ENCODE data around the gene PCDHGA11.
"Not testable (repeated sequence)": the region's sequence is repeated elsewhere in the genome, so short reads cannot be mapped to it uniquely, and the experiment has no call there.

The PCDHGA11 gene

GRCh38 chr5:141407790-141408505 lies 12.9 kb upstream of the PCDHGA11 start, which contains the start of gene PCDHGB6:
Gene PCDHGB6, plus strand, starts transcription at chr5:141408021. Its CDS starts 182 bp downstream, at chr5:141408203.
- peak; percentile 53 for TF ChIP-seq CTCF (IDR thresholded peaks at IDR 0.05; ENCODE audit: low read depth, low read length)
- not testable (repeated sequence) for DNase-seq (ENCODE audit: extremely low read depth, low read depth)

- TF ChIP-seq CTCF (IDR thresholded peaks at IDR 0.05; ENCODE audit: low read depth, low read length), result no peak
These were observed 11.1 kb upstream of the PCDHGA11 start for GRCh38 chr5:141409598-141410306.

GRCh38 chr5:141411575-141411974 lies 9.3 kb upstream of the PCDHGA11 start:
- no peak for DNase-seq (ENCODE audit: extremely low read depth, low read depth)
- TF ChIP-seq CTCF (IDR thresholded peaks at IDR 0.05; ENCODE audit: low read depth, low read length), result no peak

More at GRCh38 chr5:141409598-141410306, 11.1 kb upstream of the PCDHGA11 start:
- no peak for DNase-seq (ENCODE audit: extremely low read depth, low read depth)

GRCh38 chr5:141412854-141413539 lies 7.9 kb upstream of the PCDHGA11 start, which contains the start of gene PCDHGA10:
Gene PCDHGA10, plus strand, starts transcription at chr5:141412987. Its CDS starts 189 bp downstream, at chr5:141413176.
- TF ChIP-seq CTCF (IDR thresholded peaks at IDR 0.05; ENCODE audit: low read depth, low read length), result peak; percentile 73
- DNase-seq (ENCODE audit: extremely low read depth, low read depth), result peak; percentile 42

GRCh38 chr5:141413540-141414069 lies 7.2 kb upstream of the PCDHGA11 start:
- no peak for DNase-seq (ENCODE audit: extremely low read depth, low read depth)
- no peak for TF ChIP-seq CTCF (IDR thresholded peaks at IDR 0.05; ENCODE audit: low read depth, low read length)

GRCh38 chr5:141414548-141415274 lies 6.1 kb upstream of the PCDHGA11 start:
- DNase-seq (ENCODE audit: extremely low read depth, low read depth), result not testable (repeated sequence)

- DNase-seq (ENCODE audit: extremely low read depth, low read depth), result not testable (repeated sequence)
These were observed 5.6 kb upstream of the PCDHGA11 start for GRCh38 chr5:141415275-141415618.

Data from AG09319 (cell line).